GM18508 (cell line): ENCODE measurements around the gene MPP3.
"Not testable (repeated sequence)": the region's sequence is repeated elsewhere in the genome, so short reads cannot be mapped to it uniquely, and the experiment has no call there.

Experiments
- ATAC-seq: cut with Tn5 transposase; IDR thresholded peaks from one replicate; pipeline ENCODE4 v1.9.1; 2021; ENCODE audit warnings: moderate number of reproducible peaks; ENCODE audit not compliant: insufficient read depth, unreplicated experiment

The MPP3 gene

DNA sequence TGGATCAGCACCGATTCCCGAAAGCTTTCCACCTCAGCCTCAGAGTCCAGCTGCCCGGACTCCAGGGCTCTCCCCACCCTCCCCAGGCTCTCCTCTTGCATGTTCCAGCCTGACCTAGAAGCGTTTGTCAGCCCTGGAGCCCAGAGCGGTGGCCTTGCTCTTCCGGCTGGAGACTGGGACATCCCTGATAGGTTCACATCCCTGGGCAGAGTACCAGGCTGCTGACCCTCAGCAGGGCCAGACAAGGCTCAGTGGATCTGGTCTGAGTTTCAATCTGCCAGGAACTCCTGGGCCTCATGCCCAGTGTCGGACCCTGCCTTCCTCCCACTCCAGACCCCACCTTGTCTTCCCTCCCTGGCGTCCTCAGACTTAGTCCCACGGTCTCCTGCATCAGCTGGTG lies 29.0 kb upstream of the MPP3 start:
- no peak for ATAC-seq

DNA sequence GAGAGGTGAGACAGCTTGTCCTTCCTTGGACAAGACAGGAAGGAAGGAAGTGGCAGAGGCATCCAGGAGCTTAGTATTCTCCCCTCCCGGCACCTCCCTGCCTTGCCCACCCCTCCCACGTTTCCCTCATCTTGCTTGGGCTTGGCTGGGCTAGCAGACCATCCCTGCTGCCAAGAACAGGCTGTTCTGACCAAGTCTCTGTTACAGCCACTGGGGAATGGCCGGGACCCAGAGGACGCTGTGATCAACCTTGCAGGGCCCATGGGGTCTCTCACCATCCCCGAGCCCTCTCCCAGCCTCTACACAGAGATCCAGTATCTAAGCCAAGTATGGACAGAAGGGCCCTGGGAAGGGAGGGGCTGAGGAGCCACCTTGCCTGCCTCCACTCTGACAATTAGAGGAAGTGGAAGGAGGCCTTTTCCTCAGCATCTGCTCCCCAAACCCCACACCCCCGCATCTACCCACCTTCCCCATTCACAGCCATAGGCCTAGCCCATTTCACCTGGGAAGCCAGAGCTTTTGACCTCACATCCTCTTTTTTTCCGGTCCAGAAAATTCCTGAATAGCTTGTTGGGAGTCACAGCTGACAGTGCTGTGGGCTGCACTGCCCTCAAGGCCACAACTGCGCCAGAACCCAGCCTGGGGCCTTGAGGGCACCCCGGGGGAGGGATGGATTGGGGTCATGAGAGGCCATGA lies 28.1 kb upstream of the MPP3 start:
- ATAC-seq = no peak

DNA sequence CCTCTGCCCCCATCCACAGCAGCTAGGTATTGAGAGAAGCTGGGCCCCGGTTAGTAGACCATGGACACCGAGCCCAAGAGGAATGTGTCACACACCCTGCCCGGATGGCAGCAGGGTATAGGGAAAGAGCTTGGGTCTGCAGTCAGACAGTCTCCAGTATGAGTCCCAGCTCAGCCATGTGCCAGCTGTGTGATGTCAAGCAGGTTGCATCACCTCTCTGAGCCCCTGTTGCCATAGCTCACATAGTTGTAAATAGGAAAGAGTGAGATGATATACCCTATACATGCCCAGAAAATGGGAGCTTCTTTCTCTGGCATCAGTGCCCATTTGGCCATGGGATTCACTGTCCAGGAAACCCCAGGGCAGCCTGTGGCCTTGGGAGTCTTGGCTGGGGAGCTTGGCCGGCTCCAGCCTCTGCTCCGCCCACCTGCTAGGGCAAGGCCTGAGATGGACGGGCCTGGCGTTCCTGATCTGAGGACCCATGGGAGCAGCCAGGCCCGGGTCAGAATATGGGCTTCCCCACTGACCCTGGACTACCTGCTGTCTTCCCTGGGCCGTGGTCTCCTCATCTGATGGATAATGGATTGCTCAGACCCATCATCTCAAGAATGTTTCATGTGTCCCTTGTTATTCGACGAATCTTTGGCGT lies 27.3 kb upstream of the MPP3 start:
- ATAC-seq = no peak

DNA sequence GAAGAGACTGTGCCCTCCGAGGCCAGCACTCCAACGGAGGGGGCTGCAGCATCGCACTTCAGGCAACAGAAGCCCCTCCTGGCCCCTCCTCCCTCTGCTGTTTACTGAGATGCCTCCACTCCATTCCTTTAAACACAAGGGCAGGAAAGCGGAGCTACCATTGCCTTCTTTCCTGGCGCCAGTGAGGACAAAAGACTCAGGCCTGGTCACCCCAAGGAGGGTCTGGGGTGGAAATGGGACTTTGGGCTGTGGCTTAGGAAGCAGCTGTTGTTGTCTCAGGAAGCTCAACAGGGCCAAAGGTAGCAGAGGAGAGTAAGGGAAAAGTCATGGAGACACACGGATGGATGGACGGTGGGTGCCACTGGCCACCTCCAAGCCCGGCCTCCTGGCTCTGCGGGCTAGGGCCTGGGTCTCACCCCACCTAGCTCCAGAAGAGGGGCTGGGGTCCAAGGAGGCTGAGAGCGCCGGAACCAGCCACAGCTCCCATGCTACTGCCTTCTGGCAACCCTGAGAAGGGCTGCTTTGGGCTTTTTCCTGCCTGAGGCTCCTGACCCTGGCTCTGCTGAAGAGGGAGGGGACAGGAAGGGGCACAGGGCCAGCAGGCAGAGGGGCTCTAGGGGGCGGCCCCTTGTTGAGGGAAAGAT lies 25.1 kb upstream of the MPP3 start:
- no peak for ATAC-seq

DNA sequence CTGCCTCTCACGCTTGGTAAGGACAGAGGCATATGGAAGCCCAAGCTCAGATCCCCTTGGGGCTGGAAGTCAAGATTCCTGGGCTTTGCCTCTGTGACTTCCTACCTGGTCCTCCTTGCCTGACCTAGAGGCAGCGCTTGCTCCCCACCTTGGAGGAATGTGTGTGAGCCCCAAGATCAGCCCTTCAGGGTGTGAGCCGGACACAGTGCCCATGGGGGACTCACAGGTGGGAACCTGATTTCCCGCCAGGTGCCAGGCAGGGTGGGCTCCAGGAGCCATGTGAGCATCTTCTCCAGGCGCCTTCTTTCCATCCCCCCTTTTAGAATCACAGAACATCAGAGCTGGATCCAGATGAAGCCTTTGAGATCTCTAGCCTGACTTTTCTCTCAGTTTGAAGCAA lies 24.2 kb upstream of the MPP3 start:
- ATAC-seq = no peak

DNA sequence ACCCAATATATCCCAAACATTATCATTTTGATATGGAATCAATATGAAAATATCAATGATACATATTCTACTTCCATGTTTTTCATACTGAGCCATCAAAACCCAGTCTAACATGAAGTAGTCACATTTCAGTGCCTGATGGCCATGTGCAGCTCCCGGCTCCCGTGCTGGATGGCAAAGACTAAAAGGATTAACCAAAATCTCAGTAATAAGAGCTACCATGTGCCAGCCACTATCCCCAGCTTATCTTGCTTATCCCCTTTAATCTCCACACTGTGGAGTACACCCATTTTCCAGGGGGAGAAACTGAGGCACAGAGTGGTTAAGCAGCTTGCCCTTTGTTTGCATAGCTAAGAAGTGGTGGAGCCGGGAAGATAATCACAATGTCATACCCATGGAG lies 23.2 kb upstream of the MPP3 start:
- ATAC-seq = no peak

DNA sequence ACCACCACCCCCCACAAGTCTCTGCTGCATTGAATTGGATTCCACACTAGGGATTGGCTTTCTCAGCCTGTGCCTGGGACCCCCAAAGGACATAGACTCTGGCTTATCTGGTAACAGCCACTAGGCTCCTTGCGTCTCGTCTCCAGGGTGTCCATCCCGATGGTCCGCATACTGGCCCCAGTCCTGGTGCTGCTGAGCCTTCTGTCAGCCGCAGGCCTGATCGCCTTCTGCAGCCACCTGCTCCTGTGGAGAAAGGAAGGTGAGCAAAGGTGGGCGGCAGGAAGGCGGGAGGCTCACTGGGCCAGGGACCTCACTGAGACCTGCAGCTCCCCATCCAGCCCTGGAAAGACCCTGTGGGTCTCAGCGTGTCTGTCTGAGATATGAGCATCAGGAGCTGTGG lies 22.1 kb upstream of the MPP3 start:
- ATAC-seq = no peak

DNA sequence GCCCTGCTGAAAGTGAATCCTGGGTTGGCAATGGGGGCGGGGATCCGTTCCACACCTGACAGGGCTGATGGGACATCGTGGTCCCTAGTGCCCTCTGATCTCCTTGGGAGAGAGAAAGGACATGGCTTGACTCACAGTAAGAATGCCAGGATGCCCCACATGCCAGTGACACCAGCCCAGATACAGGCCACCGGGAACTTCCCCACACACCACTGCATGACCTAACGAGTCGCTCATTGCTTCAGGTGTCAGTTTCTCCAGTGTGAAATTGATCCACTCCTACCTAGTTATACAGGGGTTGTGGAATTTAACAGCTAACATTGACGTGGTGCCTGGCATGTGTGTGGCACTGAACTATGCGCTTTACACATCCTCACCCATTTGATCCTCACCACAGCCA lies 21.6 kb upstream of the MPP3 start:
- no peak for ATAC-seq

DNA sequence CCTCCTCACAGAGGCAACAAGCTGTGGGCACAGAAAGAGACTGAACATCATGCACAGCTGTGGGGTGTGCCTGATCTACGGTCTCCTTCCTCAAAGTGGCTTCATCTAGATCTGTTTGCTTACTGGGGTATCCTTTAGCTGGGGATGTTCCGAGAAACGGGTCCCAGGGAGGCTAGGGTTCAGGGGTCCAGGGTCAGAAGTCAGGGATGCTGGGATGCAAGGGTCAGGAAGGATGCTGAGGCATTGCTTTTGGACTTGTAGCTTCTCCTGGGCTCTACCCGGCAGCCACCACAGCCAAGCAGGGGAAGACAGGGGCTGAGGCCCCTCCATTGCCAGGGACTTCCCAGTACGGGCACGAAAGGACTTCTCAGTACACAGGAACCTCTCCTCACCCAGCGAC lies 20.6 kb upstream of the MPP3 start:
- ATAC-seq = no peak

DNA sequence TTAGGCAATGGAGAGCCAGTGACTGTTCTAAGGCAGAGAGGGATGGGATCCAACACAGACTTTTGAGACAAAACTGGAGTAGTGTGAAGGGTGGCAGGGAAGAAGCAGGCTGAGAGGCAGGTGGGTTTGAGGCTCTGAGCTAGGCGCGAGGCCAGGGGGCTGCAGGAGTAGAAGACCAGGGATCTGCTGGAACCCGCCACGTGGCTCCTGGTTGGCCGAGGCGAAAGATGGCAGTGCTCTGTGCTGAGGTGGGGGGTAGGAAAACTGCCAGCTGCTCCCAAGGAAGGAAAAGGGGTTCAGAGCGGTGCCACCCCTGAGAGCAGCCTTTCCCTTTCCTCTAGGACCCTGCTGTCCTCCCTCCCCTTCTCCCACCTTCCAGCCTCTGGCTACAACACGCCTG lies 19.6 kb upstream of the MPP3 start:
- no peak for ATAC-seq

DNA sequence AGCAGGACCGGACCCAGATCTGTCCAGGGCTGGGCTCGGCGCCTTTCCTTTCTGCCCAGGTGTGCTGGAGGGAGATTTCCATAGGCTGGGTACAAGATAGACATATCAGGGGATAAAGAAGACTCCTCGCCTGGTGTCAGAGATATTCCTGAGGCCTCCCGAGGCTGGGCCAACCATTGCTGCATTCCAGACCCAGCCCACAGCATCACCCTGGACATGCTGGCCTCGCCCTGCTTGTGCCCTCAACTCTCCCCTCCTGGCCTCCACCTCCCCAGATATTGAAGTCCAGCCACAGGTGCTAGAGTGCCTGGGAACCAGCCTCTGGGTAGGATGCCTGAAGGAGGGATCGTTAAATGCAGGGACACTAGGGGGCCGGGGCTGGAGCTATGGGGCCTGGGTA lies 16.2 kb upstream of the MPP3 start:
- ATAC-seq = no peak

DNA sequence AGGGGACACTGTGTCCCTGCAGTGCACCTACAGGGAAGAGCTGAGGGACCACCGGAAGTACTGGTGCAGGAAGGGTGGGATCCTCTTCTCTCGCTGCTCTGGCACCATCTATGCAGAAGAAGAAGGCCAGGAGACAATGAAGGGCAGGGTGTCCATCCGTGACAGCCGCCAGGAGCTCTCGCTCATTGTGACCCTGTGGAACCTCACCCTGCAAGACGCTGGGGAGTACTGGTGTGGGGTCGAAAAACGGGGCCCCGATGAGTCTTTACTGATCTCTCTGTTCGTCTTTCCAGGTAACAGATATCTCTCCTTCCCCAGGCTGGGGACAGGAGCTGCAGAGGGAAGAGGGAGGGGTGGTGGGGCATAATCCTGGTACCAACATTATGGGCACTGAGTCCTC lies 15.7 kb upstream of the MPP3 start:
- no peak for ATAC-seq

DNA sequence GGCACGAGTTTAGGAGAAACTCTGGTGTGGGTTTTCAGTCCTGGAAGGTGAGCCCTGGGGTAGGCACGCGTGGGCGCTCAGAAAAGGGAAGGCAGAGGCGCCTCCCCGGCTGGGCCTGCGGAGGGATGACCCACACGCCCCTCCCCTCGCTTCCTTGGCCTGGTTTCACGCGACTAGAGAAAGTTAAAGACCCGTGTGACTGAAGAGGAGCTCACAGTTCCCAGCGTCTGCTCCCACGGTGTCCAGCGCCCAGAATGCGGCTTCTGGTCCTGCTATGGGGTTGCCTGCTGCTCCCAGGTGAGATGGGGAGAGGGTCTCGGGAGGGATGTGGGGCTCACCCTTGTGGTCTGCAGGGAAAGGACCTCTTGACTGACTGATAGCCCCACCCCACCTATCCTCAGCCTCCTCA lies 14.0 kb upstream of the MPP3 start, which contains the start of gene CD300LG:
TSS of gene CD300LG (plus strand) at position 214 of the 409 bp plus-strand sequence. CDS start at position 255, 41 bp downstream.
- ATAC-seq = no peak

DNA sequence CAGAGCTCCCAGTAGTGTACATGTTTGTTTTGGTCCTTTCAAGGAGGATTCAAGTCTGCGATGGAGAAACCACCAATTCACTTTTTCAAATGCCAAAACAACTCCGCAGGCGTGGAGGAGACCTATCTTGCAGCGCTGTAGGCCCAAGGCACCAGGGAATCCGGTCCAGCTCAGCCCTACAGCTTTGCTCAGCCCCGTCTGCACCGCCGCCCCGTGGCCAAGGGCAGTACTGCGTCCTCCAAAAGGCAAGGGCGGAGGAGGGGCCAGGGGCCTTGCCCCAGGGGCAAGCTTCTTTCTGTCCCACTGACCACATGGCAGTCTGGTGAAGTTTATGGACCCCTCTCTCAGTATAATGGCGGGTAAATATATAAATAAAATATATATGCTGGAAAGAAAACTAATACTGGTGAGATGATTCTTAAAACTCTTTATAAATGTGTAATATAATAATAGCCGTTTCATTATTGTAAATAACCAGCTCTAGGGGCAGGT lies 13.3 kb upstream of the MPP3 start:
- ATAC-seq = no peak

DNA sequence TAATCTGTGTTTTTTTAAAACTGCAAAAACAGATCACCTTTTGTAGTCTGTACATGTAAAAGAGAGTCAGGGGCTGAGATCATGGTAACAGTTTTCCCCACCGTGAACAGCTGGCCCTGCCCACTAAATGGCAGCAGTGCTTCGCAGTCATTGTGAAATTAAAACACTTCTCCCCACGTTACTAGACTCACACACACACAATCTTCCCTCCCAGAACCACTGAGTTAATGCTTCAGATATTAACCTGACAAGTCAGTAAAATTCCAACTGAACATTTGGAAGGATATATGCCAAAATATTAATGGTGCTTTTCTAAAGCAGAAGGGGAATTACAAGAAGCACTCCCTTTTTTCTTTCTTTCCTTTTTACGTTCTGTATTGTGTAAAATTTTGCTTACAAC lies 12.8 kb upstream of the MPP3 start:
- no peak for ATAC-seq

DNA sequence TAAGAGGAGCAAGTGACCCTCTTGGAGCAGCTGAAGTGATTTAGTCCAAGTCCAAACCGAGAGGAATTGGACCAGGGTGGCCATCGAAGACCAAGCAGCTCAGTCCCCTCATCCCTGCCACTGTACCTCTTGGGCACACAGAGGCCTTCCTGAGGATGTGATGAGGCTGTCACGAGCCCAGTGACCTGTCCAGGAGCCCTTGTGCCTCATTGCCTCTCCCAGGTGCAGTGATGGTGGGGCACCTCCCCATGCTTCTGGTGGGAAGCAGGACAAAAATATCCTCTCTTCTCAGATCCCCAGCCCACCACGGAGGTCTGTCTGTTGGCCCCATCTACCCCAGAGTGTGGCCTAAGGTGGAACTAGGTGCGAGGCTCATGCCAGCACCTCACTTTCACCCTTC lies 11.3 kb upstream of the MPP3 start:
- ATAC-seq = no peak

DNA sequence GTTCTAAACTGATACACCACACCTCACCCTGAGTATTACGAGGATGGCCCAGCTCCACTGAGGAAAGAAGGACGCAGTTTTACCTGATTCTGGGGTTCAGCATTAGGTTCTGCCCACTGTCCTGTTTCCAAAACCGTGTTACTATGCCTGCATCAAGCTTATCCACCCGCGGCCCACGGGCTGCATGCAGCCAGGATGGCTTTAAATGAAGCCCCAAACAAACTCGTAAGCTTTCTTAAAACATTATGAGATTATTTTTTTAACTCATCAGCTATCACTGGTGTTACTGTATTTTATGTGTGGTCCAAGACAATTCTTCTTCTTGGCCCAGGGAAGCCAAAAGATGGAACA lies 10.0 kb upstream of the MPP3 start:
- ATAC-seq = no peak

DNA sequence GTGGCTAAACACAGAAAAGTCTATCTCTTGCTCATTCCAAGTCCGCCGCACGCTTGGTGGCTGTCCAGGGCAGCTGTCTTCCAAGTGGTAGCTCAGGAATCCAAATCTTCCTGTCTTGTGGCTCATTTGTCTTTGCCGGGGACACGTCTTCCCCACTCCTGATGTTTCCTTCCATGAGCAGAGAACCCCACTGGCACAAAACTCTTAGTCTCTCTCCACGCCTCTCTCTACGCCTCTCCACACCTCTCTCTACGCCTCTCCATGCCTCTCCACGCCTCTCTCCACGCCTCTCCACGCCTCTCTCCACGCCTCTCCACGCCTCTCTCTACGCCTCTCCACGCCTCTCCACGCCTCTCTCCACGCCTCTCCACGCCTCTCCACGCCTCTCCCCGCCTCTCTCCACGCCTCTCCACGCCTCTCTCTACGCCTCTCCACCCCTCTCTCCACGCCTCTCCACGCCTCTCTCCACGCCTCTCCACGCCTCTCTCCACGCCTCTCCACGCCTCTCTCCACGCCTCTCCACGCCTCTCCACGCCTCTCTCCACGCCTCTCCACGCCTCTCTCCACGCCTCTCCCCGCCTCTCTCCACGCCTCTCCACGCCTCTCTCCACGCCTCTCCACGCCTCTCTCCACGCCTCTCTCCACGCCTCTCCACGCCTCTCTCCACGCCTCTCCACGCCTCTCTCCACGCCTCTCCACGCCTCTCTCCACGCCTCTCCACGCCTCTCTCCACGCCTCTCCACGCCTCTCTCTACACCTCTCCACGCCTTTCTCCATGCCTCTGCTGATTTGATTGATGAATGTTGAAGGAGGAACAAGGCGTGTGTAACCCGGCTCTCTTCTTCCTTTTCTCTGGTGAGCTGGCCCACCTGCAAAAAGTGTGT lies 9.4 kb upstream of the MPP3 start:
- not testable (repeated sequence) for ATAC-seq

DNA sequence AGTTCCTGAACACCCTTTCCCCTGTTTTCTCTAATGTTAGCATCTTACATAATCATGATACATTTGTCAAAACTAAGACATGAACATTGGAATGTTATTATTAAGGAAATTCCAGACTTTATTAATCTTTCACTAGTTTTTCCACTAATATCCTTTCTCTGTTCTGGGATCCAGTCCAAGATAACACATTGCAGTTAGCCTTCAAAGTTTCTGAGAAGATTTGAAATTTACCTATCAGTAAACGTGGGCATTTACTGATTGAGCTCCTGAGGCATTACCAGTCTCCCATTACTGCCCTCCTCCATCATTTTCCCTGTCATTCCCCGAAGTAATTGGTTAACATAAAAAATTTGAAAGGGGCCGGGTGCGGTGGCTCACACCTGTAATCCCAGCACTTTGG lies 8.3 kb upstream of the MPP3 start:
- no peak for ATAC-seq

DNA sequence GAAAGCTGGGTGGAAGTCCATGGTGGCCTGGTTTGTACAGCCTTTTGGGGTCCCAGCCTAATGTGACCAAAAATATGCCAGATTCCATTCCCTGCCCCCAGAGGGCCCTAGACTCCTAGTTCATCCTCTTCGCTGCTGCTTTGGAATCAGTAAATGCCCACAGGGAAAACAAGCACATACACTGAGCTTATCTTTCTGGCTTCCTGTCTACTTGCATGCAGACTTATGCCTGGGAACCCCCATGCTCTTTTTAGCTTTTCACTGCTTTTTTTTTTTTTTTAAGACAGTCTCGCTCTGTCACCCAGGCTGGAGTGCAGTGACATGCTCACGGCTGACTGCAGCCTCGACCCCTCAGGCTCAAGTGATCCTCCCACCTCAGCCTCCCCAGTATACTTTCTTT lies 7.9 kb upstream of the MPP3 start:
- no peak for ATAC-seq

DNA sequence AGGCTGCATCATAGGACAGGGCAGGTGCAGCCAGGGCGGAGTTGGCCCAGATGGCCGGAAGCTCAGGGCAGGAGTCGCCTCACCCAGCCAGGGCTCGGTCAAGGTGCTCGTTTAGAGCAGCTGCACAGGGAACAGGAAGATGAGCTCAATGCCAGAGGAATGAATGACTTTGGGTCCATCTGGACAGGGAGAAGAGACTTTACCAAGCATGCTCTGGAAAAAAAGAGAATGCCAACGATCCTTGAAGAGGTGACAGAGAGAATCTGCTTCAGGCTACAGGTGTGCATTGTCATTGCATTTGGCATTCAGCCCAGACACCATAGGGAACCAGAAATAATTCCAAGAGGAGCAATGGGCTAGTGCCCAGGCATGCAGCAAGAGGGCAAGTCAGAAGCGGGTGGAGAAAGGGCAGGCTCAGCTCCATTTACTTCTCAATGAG lies 6.7 kb upstream of the MPP3 start:
- no peak for ATAC-seq
